Measurements from ENCODE around the gene MOSPD3. TPM values are rescaled to one million over a fixed set of nuclear protein-coding genes. Genes with fewer than 3 reads are reported as not detected.
A peak's percentile ranks its signal among the peaks of the same experiment; 100 is the strongest.

Gene MOSPD3
- total RNA-seq, 1 donor from 2014 or later = 31.7 TPM

GRCh38 chr7:100614308-100614861 lies 2.0 kb downstream of the MOSPD3 start:
- DNase-seq (ENCODE audit: low spot score) = no peak
- no peak for TF ChIP-seq CTCF (IDR thresholded peaks at IDR 0.05; ENCODE audit: unreplicated experiment)
- H3K27ac Mint-ChIP-seq (ENCODE audit: unreplicated experiment) = no peak overlapping the region
- H3K4me3 Mint-ChIP-seq (ENCODE audit: unreplicated experiment) = no peak overlapping the region
- no peaks in the 10 kb centered on the region for H3K9me3 Mint-ChIP-seq (ENCODE audit: unreplicated experiment)
- peaks cover 13% of the 10 kb centered on the region for H3K4me1 Mint-ChIP-seq (ENCODE audit: unreplicated experiment)
- no peaks in the 10 kb centered on the region for H3K27me3 Mint-ChIP-seq (ENCODE audit: unreplicated experiment)
- H3K36me3 Mint-ChIP-seq (ENCODE audit: low read depth, unreplicated experiment) = peaks cover 7% of the 10 kb centered on the region

GRCh38 chr7:100620239-100620638 lies 7.9 kb downstream of the MOSPD3 start:
- H3K4me3 Mint-ChIP-seq (ENCODE audit: unreplicated experiment) = no peak overlapping the region

GRCh38 chr7:100620804-100621203 lies 8.5 kb downstream of the MOSPD3 start:
- H3K27ac Mint-ChIP-seq (ENCODE audit: unreplicated experiment) = no peak overlapping the region
- TF ChIP-seq CTCF (IDR thresholded peaks at IDR 0.05; ENCODE audit: unreplicated experiment) = no peak
- DNase-seq (ENCODE audit: low spot score) = no peak
- peaks cover 7% of the 10 kb centered on the region for H3K27me3 Mint-ChIP-seq (ENCODE audit: unreplicated experiment)
- no peak overlapping the region for H3K4me3 Mint-ChIP-seq (ENCODE audit: unreplicated experiment)
- H3K9me3 Mint-ChIP-seq (ENCODE audit: unreplicated experiment) = no peaks in the 10 kb centered on the region
- no peaks in the 10 kb centered on the region for H3K4me1 Mint-ChIP-seq (ENCODE audit: unreplicated experiment)
- H3K36me3 Mint-ChIP-seq (ENCODE audit: low read depth, unreplicated experiment) = peaks cover 9% of the 10 kb centered on the region

More at GRCh38 chr7:100620239-100620638, 7.9 kb downstream of the MOSPD3 start:
- Mint-ChIP-seq H3K4me1 (ENCODE audit: unreplicated experiment) (no peaks in the 10 kb centered on the region), H3K9me3 (ENCODE audit: unreplicated experiment) (no peaks in the 10 kb centered on the region), H3K36me3 (ENCODE audit: low read depth, unreplicated experiment) (peaks cover 9% of the 10 kb centered on the region), H3K27ac (ENCODE audit: unreplicated experiment) (no peak overlapping the region), H3K27me3 (ENCODE audit: unreplicated experiment) (peaks cover 5% of the 10 kb centered on the region)
- DNase-seq (ENCODE audit: low spot score) = no peak
- TF ChIP-seq CTCF (IDR thresholded peaks at IDR 0.05; ENCODE audit: unreplicated experiment) = no peak

- H3K4me1 Mint-ChIP-seq (ENCODE audit: unreplicated experiment) = no peaks in the 10 kb centered on the region
- no peak overlapping the region for H3K27ac Mint-ChIP-seq (ENCODE audit: unreplicated experiment)
- no peak for TF ChIP-seq CTCF (IDR thresholded peaks at IDR 0.05; ENCODE audit: unreplicated experiment)
- no peaks in the 10 kb centered on the region for H3K9me3 Mint-ChIP-seq (ENCODE audit: unreplicated experiment)
- peaks cover 9% of the 10 kb centered on the region for H3K36me3 Mint-ChIP-seq (ENCODE audit: low read depth, unreplicated experiment)
- H3K4me3 Mint-ChIP-seq (ENCODE audit: unreplicated experiment) = peak overlapping the region; percentile 3
- peaks cover 8% of the 10 kb centered on the region for H3K27me3 Mint-ChIP-seq (ENCODE audit: unreplicated experiment)
- DNase-seq (ENCODE audit: low spot score) = no peak
These were observed 9.2 kb downstream of the MOSPD3 start for GRCh38 chr7:100621554-100621953.

DNA sequence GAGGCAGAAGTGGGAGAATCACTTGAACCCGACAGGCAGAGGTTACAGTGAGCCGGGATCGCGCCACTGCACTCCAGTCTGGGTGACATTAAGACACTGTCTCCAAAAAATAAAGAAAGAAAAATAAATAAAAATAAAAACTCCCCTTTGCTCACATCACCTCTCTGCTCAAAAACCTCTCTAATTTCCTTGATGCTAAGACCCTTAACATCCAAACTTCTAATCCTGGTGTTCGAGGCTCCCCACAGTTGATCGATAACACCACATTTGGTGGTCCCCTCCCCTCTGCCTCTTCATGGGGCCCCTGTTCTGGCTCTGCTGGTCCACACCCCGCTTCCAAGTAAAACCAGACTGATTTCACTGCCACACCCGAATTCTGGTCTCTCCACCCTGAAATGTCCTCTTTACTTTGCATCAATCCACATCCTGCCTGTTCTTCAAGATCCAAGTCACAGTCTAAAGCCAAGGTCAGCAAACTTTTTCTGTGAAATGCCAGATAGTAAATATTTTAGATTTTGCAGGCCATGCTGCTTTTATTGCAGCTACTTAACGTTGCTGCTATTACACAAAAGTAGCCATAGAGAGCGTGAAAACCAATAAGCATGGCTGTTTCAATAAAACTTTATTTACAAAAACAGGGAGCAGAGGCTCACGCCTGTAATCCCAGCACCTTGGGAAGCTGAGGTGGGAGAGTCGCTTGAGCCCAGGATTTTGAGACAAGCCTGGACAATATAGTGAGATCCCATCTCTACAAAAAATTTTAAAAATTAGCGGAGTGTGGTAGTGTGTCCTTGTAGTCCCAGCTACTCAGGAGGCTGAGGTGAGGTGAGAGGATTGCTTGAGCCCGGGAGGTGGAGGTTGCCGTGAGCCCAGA lies 11.8 kb downstream of the MOSPD3 start:
- no peak for TF ChIP-seq CTCF (IDR thresholded peaks at IDR 0.05; ENCODE audit: unreplicated experiment)
- peaks cover 9% of the 10 kb centered on the region for H3K36me3 Mint-ChIP-seq (ENCODE audit: low read depth, unreplicated experiment)
- H3K27ac Mint-ChIP-seq (ENCODE audit: unreplicated experiment) = peak overlapping the region; percentile 57
- DNase-seq (ENCODE audit: low spot score) = no peak
- no peaks in the 10 kb centered on the region for H3K4me1 Mint-ChIP-seq (ENCODE audit: unreplicated experiment)
- no peaks in the 10 kb centered on the region for H3K9me3 Mint-ChIP-seq (ENCODE audit: unreplicated experiment)
- H3K27me3 Mint-ChIP-seq (ENCODE audit: unreplicated experiment) = peaks cover 11% of the 10 kb centered on the region
- peak overlapping the region; percentile 10 for H3K4me3 Mint-ChIP-seq (ENCODE audit: unreplicated experiment)

Measured in endothelial cell (in vitro differentiated cells).